Brain microvascular endothelial cell (primary cell): Measurements from ENCODE around the gene LUC7L.
A peak's percentile ranks its signal among the peaks of the same experiment; 100 is the strongest.

Experiments
- DNase-seq: peaks from one replicate; pipeline ENCODE4 v3.0.0-alpha.2; 2020
- H3K27ac ChIP-seq: fragments of 250-450 bp; sonication (Bioruptor Pico); 2 replicates; pipeline ENCODE4 v1.5.1; 2020; ENCODE audit warnings: mild to moderate bottlenecking, moderate library complexity
- H3K27me3 ChIP-seq: fragments of 250-450 bp; sonication (Bioruptor Pico); replicated peaks from 2 replicates; pipeline ENCODE4 v1.5.1; 2020; ENCODE audit warnings: mild to moderate bottlenecking
- H3K36me3 ChIP-seq: fragments of 250-450 bp; sonication (Bioruptor Pico); replicated peaks from 2 replicates; pipeline ENCODE4 v1.5.1; 2020; ENCODE audit warnings: mild to moderate bottlenecking
- H3K4me3 ChIP-seq: 2 replicates; pipeline ENCODE4 v1.5.1; 2011; ENCODE audit warnings: low read depth, mild to moderate bottlenecking, control low read depth, low read length, moderate library complexity
- CTCF ChIP-seq: IDR thresholded peaks from 2 replicates; pipeline ENCODE4 v1.5.1; 2011; ENCODE audit warnings: low read depth, mild to moderate bottlenecking, moderate library complexity, low read length, control low read depth, inconsistent platforms; ENCODE audit errors: missing control alignments
- in situ Hi-C: cut with HindIII; loops from 2 replicates; pipeline ENCODE4 v1.10.0; 2017; ENCODE audit warnings: low sequenced_read_pairs, low pct_ligation_motif_present

The LUC7L gene

GRCh38 chr16:152141-153128 lies 76.8 kb downstream of the LUC7L start, which contains the start of gene HBZ:
Gene HBZ, plus strand, starts transcription at chr16:152644. Its CDS starts 266 bp downstream, at chr16:152910.
- TF ChIP-seq CTCF = no peak
- Histone ChIP-seq H3K4me3 (no peak within 1 kb of the TSS), H3K27me3 (no peaks in the 10 kb centered on the region), H3K27ac (no peak within 1 kb of the TSS), H3K36me3 (no peaks in the 10 kb centered on the region)
- no peak for DNase-seq
- in situ Hi-C loops = no loop called here

DNA sequence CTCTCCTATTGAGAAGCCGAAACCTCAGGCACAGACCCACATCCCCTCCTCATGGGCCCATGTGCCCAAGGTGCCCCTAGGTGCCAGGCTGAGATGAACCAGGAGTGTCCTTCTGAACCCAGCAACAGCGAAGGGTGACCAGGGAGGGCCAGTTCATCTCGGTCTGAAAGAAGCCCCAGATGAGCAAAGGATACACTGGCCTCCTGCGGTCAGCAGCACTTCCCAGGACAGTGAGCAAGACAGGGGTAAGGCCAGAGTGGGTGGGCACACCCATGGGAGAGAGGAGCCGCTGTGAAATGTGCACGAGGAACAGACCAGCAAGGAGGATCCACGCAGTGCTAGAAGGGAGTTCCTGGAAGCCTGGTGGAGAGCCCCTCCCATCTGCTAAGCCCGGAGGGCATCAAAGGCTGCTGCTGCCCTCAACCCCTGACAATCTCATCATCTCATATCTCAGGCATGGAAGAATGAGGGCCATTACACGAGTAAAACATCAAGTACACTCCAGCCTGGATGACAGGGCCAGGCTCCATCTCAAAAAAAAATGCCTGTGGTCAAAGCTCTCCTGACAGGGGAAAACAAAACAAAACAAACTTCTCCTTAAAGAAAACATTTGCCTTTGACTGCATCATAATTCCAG lies 80.1 kb downstream of the LUC7L start:
- peak; percentile 36 for DNase-seq
- no peak for TF ChIP-seq CTCF
- Histone ChIP-seq H3K36me3 (no peaks in the 10 kb centered on the region), H3K27me3 (no peaks in the 10 kb centered on the region), H3K27ac (no peak overlapping the region), H3K4me3 (no peak overlapping the region)
- in situ Hi-C loops = no loop called here

GRCh38 chr16:146646-147045 lies 82.6 kb downstream of the LUC7L start:
- in situ Hi-C loops = no loop called here

DNA sequence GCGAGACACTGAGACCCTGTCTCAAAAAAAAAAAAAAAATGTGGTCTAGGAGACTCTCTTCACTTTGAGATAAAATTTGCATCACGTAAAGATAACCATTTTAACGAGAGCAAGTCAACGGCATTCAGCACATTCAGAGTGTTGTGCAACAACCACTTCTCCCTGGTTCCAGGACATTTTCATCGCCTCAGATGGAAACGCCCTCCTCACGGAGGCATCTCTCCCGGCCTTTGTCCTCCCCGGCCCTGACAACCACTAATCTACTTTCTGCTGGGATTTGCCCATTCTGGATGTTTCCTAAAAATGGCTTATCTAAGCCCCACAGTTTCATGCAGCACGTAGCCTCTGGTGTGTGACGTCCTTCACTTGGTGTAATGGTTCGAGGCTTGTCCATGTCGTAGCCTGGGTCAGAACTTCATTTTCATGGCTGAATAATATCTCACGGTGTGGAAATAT lies 84.4 kb downstream of the LUC7L start:
- H3K36me3 ChIP-seq = no peaks in the 10 kb centered on the region
- in situ Hi-C loops = no loop called here
- DNase-seq = no peak
- no peak for TF ChIP-seq CTCF
- no peak overlapping the region for H3K27ac ChIP-seq
- no peak overlapping the region for H3K4me3 ChIP-seq
- no peaks in the 10 kb centered on the region for H3K27me3 ChIP-seq

More at GRCh38 chr16:146646-147045, 82.6 kb downstream of the LUC7L start:
- Histone ChIP-seq H3K27ac (no peak overlapping the region), H3K36me3 (no peaks in the 10 kb centered on the region), H3K4me3 (no peak overlapping the region), H3K27me3 (no peaks in the 10 kb centered on the region)
- no peak for DNase-seq
- no peak for TF ChIP-seq CTCF

DNA sequence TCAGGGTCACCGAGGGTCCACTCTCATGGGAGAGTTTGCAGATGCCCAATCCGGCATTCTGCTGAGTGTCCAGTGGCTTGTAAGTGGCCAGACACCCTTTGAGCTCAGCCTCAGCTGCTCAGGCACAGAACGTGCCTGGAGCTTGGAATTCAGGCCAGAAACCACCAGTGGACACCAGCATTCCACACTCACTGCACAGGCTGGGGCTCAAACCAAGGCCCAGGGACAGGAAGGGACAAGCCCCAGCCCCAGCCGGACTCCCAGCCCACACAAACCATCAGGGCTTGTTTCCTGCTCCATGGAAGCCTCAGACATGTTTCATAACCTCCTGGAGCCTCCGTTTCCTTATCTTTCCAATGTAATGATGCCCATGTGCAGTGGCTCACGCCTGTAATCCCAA lies 85.8 kb downstream of the LUC7L start:
- in situ Hi-C loops = no loop called here

More for the DNA sequence above, 85.8 kb downstream of the LUC7L start:
- DNase-seq = peak; percentile 2
- H3K27ac ChIP-seq = no peak overlapping the region
- no peak overlapping the region for H3K4me3 ChIP-seq
- TF ChIP-seq CTCF = no peak
- no peaks in the 10 kb centered on the region for H3K27me3 ChIP-seq
- H3K36me3 ChIP-seq = no peaks in the 10 kb centered on the region
